Left ventricle myocardium inferior (tissue), 1 donor: ENCODE data around the gene LIMCH1. TPM values are rescaled to one million over a fixed set of nuclear protein-coding genes. Genes with fewer than 3 reads are reported as not detected.

Source experiments
- DNase-seq: peaks from one replicate; pipeline ENCODE4 v3.0.0-alpha.2; 2020
- H3K27ac ChIP-seq: fragments of 200-600 bp; replicated peaks from 2 replicates; pipeline ENCODE4 v1.8.0; 2021
- H3K27me3 ChIP-seq: fragments of 200-600 bp; 2 replicates; pipeline ENCODE4 v1.8.0; 2021; ENCODE audit warnings: low read depth
- H3K36me3 ChIP-seq: fragments of 200-600 bp; 2 replicates; pipeline ENCODE4 v1.8.0; 2021
- H3K4me1 ChIP-seq: fragments of 200-600 bp; 2 replicates; pipeline ENCODE4 v1.8.0; 2021
- H3K4me3 ChIP-seq: fragments of 200-600 bp; 2 replicates; pipeline ENCODE4 v1.8.0; 2021; ENCODE audit warnings: mild to moderate bottlenecking, moderate library complexity
- H3K9me3 ChIP-seq: fragments of 200-600 bp; replicated peaks from 2 replicates; pipeline ENCODE4 v1.8.0; 2021
- intact Hi-C: fragments of 100-400 bp; cut with micrococcal nuclease; formaldehyde crosslinking; loops from one replicate; pipeline ENCODE4 v1.11.0; 2022
- total RNA-seq: library from RNA; stranded (reverse); fragmentation: NEBNext Ultra II Directional; extraction: Animal tissue kit (Norgen Biotek cat#: 25700); gene quantifications from one replicate; pipeline ENCODE4 v1.2.1, GENCODE V29; 2021
- TF ChIP-seq, protein P1 (sequence below): fragments of 200-600 bp; IDR thresholded peaks from 2 replicates; pipeline ENCODE4 v1.8.0; 2021; ENCODE audit warnings: antibody characterized with exemption, mild to moderate bottlenecking, borderline replicate concordance
- donor health status: DM: no; HTN: yes; CAD: no; lungs with severe emphysema.

The LIMCH1 gene
- total RNA-seq, 1 donor from 2014 or later: 382 TPM

DNA sequence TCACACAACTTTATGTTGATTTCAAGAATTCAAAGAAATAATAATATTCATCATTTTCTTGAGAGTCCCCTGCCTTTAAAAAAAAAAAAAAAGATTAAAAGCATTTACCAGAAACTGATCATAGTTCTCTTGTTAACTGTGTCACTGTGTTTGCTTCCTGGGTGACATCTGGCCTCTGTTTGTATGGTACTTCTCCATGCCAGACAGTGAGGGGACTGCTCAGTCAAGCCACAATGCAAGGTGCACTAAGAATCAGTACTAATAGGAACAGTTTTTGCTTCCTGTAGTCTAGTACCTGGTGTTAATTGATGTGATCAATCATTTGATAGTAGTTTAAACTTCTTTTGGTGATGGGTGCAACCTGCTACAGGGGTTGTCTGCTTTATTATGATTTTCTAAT lies 133.0 kb downstream of the LIMCH1 start:
- no peaks in the 10 kb centered on the region for H3K4me1 ChIP-seq
- DNase-seq: no peak
- H3K36me3 ChIP-seq: peaks cover 75% of the 10 kb centered on the region
- TF ChIP-seq, protein P1, sequence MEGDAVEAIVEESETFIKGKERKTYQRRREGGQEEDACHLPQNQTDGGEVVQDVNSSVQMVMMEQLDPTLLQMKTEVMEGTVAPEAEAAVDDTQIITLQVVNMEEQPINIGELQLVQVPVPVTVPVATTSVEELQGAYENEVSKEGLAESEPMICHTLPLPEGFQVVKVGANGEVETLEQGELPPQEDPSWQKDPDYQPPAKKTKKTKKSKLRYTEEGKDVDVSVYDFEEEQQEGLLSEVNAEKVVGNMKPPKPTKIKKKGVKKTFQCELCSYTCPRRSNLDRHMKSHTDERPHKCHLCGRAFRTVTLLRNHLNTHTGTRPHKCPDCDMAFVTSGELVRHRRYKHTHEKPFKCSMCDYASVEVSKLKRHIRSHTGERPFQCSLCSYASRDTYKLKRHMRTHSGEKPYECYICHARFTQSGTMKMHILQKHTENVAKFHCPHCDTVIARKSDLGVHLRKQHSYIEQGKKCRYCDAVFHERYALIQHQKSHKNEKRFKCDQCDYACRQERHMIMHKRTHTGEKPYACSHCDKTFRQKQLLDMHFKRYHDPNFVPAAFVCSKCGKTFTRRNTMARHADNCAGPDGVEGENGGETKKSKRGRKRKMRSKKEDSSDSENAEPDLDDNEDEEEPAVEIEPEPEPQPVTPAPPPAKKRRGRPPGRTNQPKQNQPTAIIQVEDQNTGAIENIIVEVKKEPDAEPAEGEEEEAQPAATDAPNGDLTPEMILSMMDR: no peak
- H3K27me3 ChIP-seq: no peaks in the 10 kb centered on the region
- H3K27ac ChIP-seq: no peak overlapping the region
- H3K9me3 ChIP-seq: no peaks in the 10 kb centered on the region
- intact Hi-C loops: no loop called here
- H3K4me3 ChIP-seq: no peak overlapping the region

DNA sequence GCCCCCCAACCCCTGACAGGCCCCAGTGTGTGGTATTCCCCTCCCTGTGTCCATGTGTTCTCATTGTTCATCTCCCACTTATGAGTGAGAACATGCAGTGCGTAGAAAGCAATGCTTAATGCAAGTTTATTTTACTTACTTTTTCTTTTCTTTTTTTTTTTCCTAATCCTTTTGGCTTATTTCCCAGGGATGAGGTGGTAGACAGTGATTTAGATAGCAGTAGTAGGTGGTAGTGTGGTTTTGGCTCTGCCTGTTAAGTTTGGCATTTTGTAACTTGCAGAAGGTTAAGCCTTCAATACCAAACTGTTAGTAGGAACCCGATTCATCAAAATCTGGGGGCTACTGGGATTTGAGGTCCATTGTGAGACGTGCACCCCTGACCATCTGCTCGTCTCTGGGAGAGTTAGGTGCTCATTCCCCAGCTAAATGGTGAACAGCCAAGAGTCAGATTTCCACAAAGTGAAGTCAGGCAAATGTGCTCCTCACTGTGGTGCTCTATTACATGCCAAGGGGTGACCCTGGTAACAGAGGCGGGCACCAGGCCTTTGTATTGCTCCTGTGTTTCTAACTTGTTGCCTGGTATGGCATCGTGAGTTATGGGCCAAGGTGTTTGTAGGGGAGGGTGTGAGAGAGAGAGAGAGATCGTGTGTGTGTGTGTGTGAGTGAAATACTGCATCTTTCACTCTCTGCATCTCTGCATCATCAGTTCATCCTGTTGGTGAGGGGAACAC lies 140.3 kb downstream of the LIMCH1 start:
- Histone ChIP-seq H3K27me3 (no peaks in the 10 kb centered on the region), H3K36me3 (peaks cover 79% of the 10 kb centered on the region), H3K27ac (no peak overlapping the region), H3K9me3 (no peaks in the 10 kb centered on the region), H3K4me3 (no peak overlapping the region), H3K4me1 (no peaks in the 10 kb centered on the region)
- intact Hi-C loops: no loop called here
- DNase-seq: no peak
- TF ChIP-seq, protein P1: no peak

DNA sequence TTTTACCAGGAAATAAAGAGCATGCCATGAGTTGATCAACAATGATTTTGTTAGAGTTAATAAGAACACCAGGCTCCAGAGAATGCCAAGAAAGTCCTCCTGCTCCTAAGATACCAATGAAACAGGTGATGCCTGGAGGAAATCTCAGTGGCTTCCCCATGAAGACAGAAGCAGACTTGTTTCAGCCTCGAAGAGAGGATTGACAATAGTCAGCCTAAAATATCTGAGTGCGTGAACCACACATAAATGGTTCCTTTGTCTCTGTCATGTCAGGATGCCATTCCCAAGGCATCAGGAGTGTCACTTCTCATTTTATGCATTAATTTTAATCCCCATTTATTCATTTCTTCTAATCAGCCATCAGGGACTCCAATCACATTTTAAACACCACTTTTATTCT lies 141.0 kb downstream of the LIMCH1 start:
- Histone ChIP-seq H3K27me3 (no peaks in the 10 kb centered on the region), H3K36me3 (peaks cover 79% of the 10 kb centered on the region), H3K27ac (no peak overlapping the region), H3K9me3 (no peaks in the 10 kb centered on the region), H3K4me3 (no peak overlapping the region), H3K4me1 (no peaks in the 10 kb centered on the region)
- TF ChIP-seq, protein P1: no peak
- DNase-seq: no peak
- intact Hi-C loops: no loop called here

DNA sequence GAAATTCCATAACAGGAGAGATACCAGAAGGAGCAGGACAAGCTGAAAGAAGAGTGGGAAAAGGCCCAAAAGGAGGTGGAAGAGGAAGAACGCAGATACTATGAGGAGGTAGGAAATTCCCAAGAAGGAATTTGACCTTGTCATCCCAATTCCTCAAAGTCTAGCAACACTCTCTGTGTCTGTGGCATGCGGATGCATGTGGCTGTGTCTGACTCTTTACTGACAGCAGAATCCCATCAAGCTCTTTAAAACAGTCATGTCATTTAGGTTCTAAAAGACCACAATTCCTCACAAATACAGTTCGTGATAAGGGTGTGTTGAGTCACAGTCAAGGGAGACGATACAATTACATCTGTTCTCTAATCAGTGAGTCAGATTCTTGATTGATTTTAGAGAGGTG lies 142.0 kb downstream of the LIMCH1 start:
- DNase-seq: no peak
- intact Hi-C loops: no loop called here
- H3K27ac ChIP-seq: no peak overlapping the region
- peaks cover 78% of the 10 kb centered on the region for H3K36me3 ChIP-seq
- no peaks in the 10 kb centered on the region for H3K4me1 ChIP-seq
- TF ChIP-seq, protein P1: no peak
- no peaks in the 10 kb centered on the region for H3K27me3 ChIP-seq
- H3K9me3 ChIP-seq: no peaks in the 10 kb centered on the region
- no peak overlapping the region for H3K4me3 ChIP-seq

DNA sequence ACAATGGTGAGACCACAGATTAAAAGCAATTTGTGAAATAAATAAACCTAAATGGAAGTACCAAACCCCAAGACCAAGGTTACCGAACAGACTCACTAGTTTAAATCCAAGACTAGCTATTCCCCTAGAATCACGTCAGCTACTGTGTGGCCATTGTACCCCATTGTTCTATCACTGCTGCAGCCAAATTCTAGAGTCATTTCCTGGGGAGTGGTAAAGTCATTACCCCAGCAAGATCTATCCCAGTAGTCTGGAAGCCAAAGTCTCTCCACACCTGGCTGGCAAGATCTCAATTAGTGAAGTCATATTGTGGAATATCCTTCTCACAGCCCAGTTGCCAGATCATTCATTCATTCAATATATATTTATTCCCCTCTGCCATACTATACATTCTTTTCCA lies 143.1 kb downstream of the LIMCH1 start:
- no peaks in the 10 kb centered on the region for H3K27me3 ChIP-seq
- no peak overlapping the region for H3K4me3 ChIP-seq
- no peak overlapping the region for H3K27ac ChIP-seq
- intact Hi-C loops: no loop called here
- H3K4me1 ChIP-seq: no peaks in the 10 kb centered on the region
- H3K36me3 ChIP-seq: peaks cover 83% of the 10 kb centered on the region
- no peaks in the 10 kb centered on the region for H3K9me3 ChIP-seq
- DNase-seq: no peak
- TF ChIP-seq, protein P1: no peak
